Neural progenitor cell (in vitro differentiated cells): ENCODE measurements around the gene SMIM1.

Experiments used
- CTCF ChIP-seq: fragments of 200-600 bp; sonication (generic); IDR thresholded peaks from 2 replicates; pipeline ENCODE4 v1.5.1; 2017; ENCODE audit warnings: antibody characterized with exemption, mild to moderate bottlenecking
- EZH2 ChIP-seq: fragments of 200-600 bp; sonication (generic); IDR thresholded peaks from 2 replicates; pipeline ENCODE4 v1.6.1; 2017; ENCODE audit warnings: antibody characterized with exemption, mild to moderate bottlenecking, moderate library complexity

DNA sequence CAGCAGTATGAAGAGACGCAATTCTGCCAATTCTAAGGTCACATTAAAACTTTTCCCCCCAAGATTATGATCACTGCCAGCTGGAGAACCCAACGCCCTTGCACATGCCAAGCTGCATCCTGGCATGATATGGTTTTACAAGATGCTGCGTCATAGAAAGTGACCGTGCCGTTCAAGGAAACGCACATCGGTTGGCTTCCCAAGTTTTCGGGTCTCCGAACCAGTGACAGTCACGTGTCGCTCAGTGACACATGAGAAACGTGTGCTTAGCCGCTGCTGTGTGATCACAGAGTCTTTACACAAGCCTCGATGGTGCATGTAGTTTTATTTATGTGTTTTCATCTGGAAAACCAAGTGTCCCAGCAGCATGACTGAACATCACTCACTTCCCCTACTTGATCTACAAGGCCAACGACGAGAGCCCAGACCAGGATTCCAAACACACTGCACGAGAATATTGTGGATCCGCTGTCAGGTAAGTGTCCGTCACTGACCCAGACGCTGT lies 7.4 kb downstream of the SMIM1 start:
- TF ChIP-seq EZH2, result no peak
- no peak for TF ChIP-seq CTCF
